ENCODE measurements around the gene MYL7.

Gene MYL7

GRCh38 chr7:44141221-44141850 lies at the start of gene MYL7:
Gene MYL7 (minus strand): TSS chr7:44141332. CDS start chr7:44141305, 27 bp downstream.
- H3K4me3 ChIP-seq (ENCODE audit: low read depth, low read length): no peak within 1 kb of the TSS
- DNase-seq (ENCODE audit: low read depth, low spot score): no peak
- ChIA-PET CTCF (interaction anchor here (1.2 kb wide), 1 partner anchor 10 kb away, joined by 7 read pairs; no protein-coding TSS in a partner anchor), POLR2A (no interaction called here)
- TF ChIP-seq, protein P1, sequence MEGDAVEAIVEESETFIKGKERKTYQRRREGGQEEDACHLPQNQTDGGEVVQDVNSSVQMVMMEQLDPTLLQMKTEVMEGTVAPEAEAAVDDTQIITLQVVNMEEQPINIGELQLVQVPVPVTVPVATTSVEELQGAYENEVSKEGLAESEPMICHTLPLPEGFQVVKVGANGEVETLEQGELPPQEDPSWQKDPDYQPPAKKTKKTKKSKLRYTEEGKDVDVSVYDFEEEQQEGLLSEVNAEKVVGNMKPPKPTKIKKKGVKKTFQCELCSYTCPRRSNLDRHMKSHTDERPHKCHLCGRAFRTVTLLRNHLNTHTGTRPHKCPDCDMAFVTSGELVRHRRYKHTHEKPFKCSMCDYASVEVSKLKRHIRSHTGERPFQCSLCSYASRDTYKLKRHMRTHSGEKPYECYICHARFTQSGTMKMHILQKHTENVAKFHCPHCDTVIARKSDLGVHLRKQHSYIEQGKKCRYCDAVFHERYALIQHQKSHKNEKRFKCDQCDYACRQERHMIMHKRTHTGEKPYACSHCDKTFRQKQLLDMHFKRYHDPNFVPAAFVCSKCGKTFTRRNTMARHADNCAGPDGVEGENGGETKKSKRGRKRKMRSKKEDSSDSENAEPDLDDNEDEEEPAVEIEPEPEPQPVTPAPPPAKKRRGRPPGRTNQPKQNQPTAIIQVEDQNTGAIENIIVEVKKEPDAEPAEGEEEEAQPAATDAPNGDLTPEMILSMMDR (IDR thresholded peaks at IDR 0.05; ENCODE audit: insufficient read depth, low read length, missing control alignments): no peak

DNA sequence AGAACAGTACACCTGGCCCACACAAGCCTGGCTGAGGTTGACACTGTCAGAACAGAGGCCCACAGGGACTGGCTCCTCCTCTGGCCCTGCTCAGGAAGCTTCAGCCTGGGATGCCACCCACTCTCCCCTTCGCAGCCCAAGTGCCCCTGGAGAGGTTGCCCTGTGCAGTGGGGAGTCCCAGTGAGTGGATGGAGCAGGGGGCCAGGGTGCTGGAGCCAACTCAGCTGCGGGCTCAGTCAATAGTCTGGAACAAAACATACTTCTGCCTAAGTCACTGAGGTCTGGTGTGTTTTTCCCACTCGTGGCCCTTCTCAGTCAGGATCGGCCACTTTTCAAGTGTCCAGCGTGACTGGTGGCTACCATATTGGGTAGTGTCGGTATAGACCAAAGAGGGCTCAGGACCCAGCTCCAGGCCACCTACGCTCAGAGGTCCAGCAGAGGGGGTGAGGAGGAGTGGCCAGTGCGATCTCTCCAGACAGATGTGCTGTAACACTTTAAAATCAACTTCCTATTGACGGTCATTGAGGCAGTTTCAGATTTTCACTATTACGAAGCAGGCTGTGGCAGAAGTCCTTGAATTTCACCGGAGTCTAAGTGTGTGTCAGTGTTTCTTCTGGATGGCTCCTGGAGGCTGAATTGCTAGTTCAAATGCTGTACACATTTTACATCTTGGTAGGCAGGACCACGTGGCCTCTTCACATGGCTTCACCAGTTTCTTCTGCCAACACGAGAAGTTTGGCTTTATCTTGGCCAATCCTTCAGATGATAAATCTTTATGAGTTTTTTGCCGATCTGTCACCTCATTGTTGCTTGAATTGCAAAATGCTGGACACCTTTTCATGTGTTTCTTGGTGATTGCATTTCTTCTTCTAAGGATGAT lies 49.1 kb upstream of the MYL7 start:
- TF ChIP-seq, protein P1 (IDR thresholded peaks at IDR 0.05; ENCODE audit: insufficient read depth, low read length, missing control alignments): no peak
- POLR2A ChIA-PET: no interaction called here

GRCh38 chr7:44189286-44189992 lies 48.3 kb upstream of the MYL7 start, which contains the start of gene GCK:
Gene GCK (minus strand): TSS chr7:44189439. CDS start chr7:44188953, 486 bp downstream.
- no peak within 1 kb of the TSS for H3K4me3 ChIP-seq (ENCODE audit: low read depth, low read length)
- ChIA-PET CTCF (interaction anchor here (0.9 to 1.4 kb wide), 3 partner anchors 12 to 19 kb away, joined by 3 to 4 read pairs (median 3); partner anchors contain the start of gene YKT6), POLR2A (no interaction called here)
- DNase-seq (ENCODE audit: low read depth, low spot score): no peak
- TF ChIP-seq, protein P1 (IDR thresholded peaks at IDR 0.05; ENCODE audit: insufficient read depth, low read length, missing control alignments): no peak

More for the DNA sequence above, 49.1 kb upstream of the MYL7 start:
- DNase-seq (ENCODE audit: low read depth, low spot score): no peak
- CTCF ChIA-PET: interaction anchor here (0.9 kb wide), 1 partner anchor 11 kb away, joined by 4 read pairs; the partner anchor contains the start of gene YKT6
- no peak overlapping the region for H3K4me3 ChIP-seq (ENCODE audit: low read depth, low read length)

DNA sequence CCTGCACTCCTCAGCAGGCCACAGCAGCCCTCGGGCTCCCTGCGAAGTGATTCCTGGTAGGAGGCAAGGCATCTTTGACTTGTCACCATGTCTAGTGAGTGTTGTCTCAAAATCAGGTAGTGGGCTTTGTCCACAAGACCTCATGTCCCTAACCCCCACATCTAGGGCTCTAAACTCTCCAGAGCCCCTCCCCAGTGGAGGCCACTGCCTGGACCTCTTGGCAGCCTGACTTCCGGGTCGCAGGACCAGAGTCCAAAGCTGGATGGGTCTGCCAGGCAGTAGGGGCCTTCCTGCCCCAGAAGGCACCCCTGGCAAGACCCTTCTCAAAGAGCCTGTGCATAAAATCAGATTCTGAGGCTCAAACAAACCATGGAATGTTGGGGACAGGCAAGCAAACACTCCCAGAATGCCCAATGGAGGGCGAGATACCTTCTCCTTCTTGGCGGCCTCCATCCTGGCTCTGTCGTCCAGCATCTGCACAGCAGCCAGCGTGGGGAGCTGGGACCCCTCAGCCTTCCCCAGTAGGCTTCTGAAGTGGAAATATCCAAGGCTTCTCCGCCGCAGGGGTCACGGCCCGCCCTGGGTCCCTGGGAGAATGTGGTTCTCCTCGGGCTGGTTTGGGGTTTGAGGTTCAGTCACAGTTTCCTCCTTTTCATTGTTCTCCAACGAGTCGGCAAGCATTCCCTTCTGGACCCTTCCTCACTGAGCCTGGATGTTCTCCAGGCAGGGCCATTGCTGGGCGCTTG lies 47.5 kb upstream of the MYL7 start:
- POLR2A ChIA-PET: no interaction called here
- no peak for DNase-seq (ENCODE audit: low read depth, low spot score)
- TF ChIP-seq, protein P1 (IDR thresholded peaks at IDR 0.05; ENCODE audit: insufficient read depth, low read length, missing control alignments): no peak
- no peak overlapping the region for H3K4me3 ChIP-seq (ENCODE audit: low read depth, low read length)
- CTCF ChIA-PET: interaction anchor here (1.0 to 5.2 kb wide), 3 partner anchors 7 to 18 kb away, joined by 3 to 38 read pairs (median 3); no protein-coding TSS in a partner anchor

GRCh38 chr7:44187636-44188416 lies 46.7 kb upstream of the MYL7 start:
- no peak for DNase-seq (ENCODE audit: low read depth, low spot score)
- TF ChIP-seq, protein P1 (IDR thresholded peaks at IDR 0.05; ENCODE audit: insufficient read depth, low read length, missing control alignments): no peak

More at GRCh38 chr7:44187636-44188416, 46.7 kb upstream of the MYL7 start:
- H3K4me3 ChIP-seq (ENCODE audit: low read depth, low read length): no peak overlapping the region
- POLR2A ChIA-PET: interaction anchor here (0.9 kb wide), 1 partner anchor 120 kb away, joined by 3 read pairs; no protein-coding TSS in a partner anchor
- CTCF ChIA-PET: interaction anchor here (0.7 to 5.2 kb wide), 5 partner anchors 8 to 56 kb away, joined by 3 to 38 read pairs (median 3); partner anchors contain the start of gene YKT6
